Measurements from ENCODE around the gene PTTG1IP. TPM values are rescaled to one million over a fixed set of nuclear protein-coding genes. Genes with fewer than 3 reads are reported as not detected.

The PTTG1IP gene
- total and polyA plus RNA-seq, 10 of the 15 experiments (the other 5 are each of a cell fraction or from before 2014, with no cell fraction given), result 2.4 to 56.4 (median 44.4) TPM

- no peak for FAIRE-seq
- POLR2A ChIA-PET, result interaction anchor here (1.0 kb wide), 1 partner anchor 20 kb away, joined by 3 read pairs; the partner anchor contains the start of gene SUMO3
- H3K4me1 ChIP-seq (ENCODE audit: control insufficient read depth, insufficient read depth, low read length), result no peaks in the 10 kb centered on the region
Observed at GRCh38 chr21:44837537-44837936, 36.0 kb downstream of the PTTG1IP start.

More at GRCh38 chr21:44837537-44837936, 36.0 kb downstream of the PTTG1IP start:
- no peaks in the 10 kb centered on the region for H3K79me2 ChIP-seq (ENCODE audit: control insufficient read depth, insufficient read depth, low read length)
- H3K36me3 ChIP-seq (ENCODE audit: control insufficient read depth in 2 of 2, insufficient read depth in 2 of 2, low read length in 1 of 2), result no peaks in the 10 kb centered on the region
- 60% methylated on average over 11 of the region's 13 CpGs for WGBS (ENCODE audit: insufficient coverage, insufficient replicate concordance, low lambda C conversion rate, missing lambda C conversion rate)
- no peak overlapping the region for H3K27ac ChIP-seq (ENCODE audit: control insufficient read depth, insufficient read depth)
- CTCF ChIA-PET, result no interaction called here
- SMC1A ChIA-PET (ENCODE audit: uncharacterized antibody, unreplicated experiment), result no interaction called here
- no peak for TF ChIP-seq GABPA (IDR thresholded peaks at IDR 0.05; ENCODE audit: low read depth)
- TF ChIP-seq MYC (IDR thresholded peaks at IDR 0.05; ENCODE audit: insufficient read depth, insufficient read length, insufficient replicate concordance, low read length, severe bottlenecking), result no peak
- no peak for TF ChIP-seq CHD4 (IDR thresholded peaks at IDR 0.05)
- TF ChIP-seq, protein P1, sequence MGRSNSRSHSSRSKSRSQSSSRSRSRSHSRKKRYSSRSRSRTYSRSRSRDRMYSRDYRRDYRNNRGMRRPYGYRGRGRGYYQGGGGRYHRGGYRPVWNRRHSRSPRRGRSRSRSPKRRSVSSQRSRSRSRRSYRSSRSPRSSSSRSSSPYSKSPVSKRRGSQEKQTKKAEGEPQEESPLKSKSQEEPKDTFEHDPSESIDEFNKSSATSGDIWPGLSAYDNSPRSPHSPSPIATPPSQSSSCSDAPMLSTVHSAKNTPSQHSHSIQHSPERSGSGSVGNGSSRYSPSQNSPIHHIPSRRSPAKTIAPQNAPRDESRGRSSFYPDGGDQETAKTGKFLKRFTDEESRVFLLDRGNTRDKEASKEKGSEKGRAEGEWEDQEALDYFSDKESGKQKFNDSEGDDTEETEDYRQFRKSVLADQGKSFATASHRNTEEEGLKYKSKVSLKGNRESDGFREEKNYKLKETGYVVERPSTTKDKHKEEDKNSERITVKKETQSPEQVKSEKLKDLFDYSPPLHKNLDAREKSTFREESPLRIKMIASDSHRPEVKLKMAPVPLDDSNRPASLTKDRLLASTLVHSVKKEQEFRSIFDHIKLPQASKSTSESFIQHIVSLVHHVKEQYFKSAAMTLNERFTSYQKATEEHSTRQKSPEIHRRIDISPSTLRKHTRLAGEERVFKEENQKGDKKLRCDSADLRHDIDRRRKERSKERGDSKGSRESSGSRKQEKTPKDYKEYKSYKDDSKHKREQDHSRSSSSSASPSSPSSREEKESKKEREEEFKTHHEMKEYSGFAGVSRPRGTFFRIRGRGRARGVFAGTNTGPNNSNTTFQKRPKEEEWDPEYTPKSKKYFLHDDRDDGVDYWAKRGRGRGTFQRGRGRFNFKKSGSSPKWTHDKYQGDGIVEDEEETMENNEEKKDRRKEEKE (IDR thresholded peaks at IDR 0.05), result no peak
- TF ChIP-seq MYB (IDR thresholded peaks at IDR 0.05; ENCODE audit: borderline replicate concordance, low read depth, low read length), result no peak
- no peak for TF ChIP-seq CREB1 (IDR thresholded peaks at IDR 0.05; ENCODE audit: low read depth)
- no peak for TF ChIP-seq ZNF24 (IDR thresholded peaks at IDR 0.05)
- TF ChIP-seq ZBED1 (IDR thresholded peaks at IDR 0.05; ENCODE audit: borderline replicate concordance), result no peak
- TF ChIP-seq, protein P2, sequence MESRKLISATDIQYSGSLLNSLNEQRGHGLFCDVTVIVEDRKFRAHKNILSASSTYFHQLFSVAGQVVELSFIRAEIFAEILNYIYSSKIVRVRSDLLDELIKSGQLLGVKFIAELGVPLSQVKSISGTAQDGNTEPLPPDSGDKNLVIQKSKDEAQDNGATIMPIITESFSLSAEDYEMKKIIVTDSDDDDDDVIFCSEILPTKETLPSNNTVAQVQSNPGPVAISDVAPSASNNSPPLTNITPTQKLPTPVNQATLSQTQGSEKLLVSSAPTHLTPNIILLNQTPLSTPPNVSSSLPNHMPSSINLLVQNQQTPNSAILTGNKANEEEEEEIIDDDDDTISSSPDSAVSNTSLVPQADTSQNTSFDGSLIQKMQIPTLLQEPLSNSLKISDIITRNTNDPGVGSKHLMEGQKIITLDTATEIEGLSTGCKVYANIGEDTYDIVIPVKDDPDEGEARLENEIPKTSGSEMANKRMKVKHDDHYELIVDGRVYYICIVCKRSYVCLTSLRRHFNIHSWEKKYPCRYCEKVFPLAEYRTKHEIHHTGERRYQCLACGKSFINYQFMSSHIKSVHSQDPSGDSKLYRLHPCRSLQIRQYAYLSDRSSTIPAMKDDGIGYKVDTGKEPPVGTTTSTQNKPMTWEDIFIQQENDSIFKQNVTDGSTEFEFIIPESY (IDR thresholded peaks at IDR 0.05), result no peak
- no peaks in the 10 kb centered on the region for H3K9me3 ChIP-seq (replicated peaks; ENCODE audit: control insufficient read depth, insufficient read depth, low read length)
- no peak overlapping the region for H3K9ac ChIP-seq (ENCODE audit: control insufficient read depth, insufficient read depth, low read length)
- H4K20me1 ChIP-seq (ENCODE audit: control insufficient read depth, insufficient read depth), result no peaks in the 10 kb centered on the region
- no peaks in the 10 kb centered on the region; a peak in 2 of 4 replicates for H3K27me3 ChIP-seq (replicated peaks in 1 of 2; ENCODE audit: control insufficient read depth in 2 of 2, insufficient read depth in 2 of 2, low read length in 1 of 2)
- BruUV-seq (replicated peaks), result no TSS peak
- DNase-seq (ENCODE audit: low read depth, low spot score) (no peak), ATAC-seq (no peak)
- H3K4me3 ChIP-seq, result no peak overlapping the region
- in situ Hi-C loops (cut with MboI) (no loop called here), intact Hi-C loops (cut with micrococcal nuclease; ENCODE audit: unreplicated experiment) (no loop called here)
- RAD21 ChIA-PET (ENCODE audit: unreplicated experiment), result no interaction called here
- no peak overlapping the region for H2AFZ ChIP-seq (ENCODE audit: control insufficient read depth, low read depth, low read length)
- H3K4me2 ChIP-seq (ENCODE audit: control insufficient read depth, insufficient read depth), result no peak overlapping the region
